HG03558 (cell line): ENCODE measurements around the gene TSPAN4.

Experiments used
- ATAC-seq: cut with Tn5 transposase; IDR thresholded peaks from one replicate; pipeline ENCODE4 v1.9.1; 2021; ENCODE audit warnings: moderate number of reproducible peaks; ENCODE audit not compliant: unreplicated experiment; ENCODE audit errors: extremely low read depth

The TSPAN4 gene

GRCh38 chr11:833114-833791 lies 9.4 kb upstream of the TSPAN4 start:
- no peak for ATAC-seq

- ATAC-seq, result no peak
These were observed 8.8 kb upstream of the TSPAN4 start for GRCh38 chr11:833849-834311.

GRCh38 chr11:834371-835316 lies 8.0 kb upstream of the TSPAN4 start:
- no peak for ATAC-seq

DNA sequence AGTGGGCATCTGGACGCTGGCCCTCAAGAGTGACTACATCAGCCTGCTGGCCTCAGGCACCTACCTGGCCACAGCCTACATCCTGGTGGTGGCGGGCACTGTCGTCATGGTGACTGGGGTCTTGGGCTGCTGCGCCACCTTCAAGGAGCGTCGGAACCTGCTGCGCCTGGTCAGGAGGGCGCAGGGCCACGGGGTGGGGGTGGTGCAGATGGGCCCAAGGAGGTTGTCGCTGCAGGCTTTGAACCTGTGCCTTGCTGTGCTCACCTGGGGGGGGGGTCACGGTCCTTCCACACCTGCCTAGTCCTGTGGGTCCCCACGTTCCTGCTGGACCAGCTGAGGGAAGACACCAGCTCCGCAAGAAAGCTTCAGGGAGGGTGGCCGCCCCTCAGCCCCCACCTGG lies 6.4 kb upstream of the TSPAN4 start:
- no peak for ATAC-seq

GRCh38 chr11:836700-837099 lies 6.0 kb upstream of the TSPAN4 start:
- no peak for ATAC-seq

- no peak for ATAC-seq
These were observed 5.3 kb upstream of the TSPAN4 start for GRCh38 chr11:837189-837989.

DNA sequence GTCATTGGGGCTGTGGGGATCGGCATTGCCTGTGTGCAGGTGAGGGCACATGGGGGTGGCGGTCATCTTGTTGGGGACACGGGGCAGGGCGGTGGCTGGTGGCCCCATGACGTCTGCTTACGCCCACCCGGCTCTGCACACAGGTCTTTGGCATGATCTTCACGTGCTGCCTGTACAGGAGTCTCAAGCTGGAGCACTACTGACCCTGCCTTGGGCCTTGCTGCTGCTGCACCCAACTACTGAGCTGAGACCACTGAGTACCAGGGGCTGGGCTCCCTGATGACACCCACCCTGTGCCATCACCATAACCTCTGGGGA lies 4.7 kb upstream of the TSPAN4 start:
- ATAC-seq, result no peak

DNA sequence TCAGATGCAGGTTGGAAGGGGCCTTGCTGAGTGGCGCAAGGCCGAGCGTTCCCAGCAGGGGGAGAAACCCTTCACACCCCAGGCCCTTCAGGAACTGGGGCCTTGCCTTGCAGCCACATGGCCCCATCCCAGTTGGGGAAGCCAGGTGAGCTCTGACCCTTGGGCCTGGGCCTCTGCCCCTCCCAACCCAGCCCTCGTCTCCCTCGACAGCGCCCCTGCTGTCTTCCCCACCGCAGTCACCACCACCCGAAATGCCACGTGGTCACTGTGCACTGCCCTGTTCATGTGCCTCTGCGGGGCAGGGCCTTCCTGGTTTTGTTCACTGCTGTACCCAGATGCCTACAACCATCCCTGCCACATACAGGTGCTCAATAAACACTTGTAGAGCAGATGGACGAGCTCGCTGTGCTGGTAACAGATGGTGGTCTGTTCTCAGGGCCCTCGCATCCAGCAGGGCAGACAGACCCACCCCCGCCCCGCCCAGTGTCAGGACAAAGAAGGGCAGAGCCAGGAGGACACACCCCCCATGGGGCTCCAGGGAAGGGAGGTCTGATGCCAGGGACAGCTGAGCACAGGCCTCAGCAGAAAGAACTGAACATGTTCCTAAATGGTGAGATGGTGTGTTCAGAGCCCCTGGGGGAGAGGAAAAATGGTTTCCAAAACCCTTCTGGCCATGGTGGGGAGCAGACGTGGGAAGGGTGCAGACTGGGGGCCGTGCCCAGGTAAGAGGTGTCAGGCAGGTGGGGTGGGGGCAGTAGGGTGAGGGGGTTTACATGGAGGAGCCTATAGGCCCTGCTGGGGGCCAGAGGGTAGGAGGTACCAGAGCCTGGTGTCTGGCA lies 4.0 kb upstream of the TSPAN4 start:
- ATAC-seq, result no peak

- no peak for ATAC-seq
These were observed 3.4 kb upstream of the TSPAN4 start for GRCh38 chr11:839280-839623.

DNA sequence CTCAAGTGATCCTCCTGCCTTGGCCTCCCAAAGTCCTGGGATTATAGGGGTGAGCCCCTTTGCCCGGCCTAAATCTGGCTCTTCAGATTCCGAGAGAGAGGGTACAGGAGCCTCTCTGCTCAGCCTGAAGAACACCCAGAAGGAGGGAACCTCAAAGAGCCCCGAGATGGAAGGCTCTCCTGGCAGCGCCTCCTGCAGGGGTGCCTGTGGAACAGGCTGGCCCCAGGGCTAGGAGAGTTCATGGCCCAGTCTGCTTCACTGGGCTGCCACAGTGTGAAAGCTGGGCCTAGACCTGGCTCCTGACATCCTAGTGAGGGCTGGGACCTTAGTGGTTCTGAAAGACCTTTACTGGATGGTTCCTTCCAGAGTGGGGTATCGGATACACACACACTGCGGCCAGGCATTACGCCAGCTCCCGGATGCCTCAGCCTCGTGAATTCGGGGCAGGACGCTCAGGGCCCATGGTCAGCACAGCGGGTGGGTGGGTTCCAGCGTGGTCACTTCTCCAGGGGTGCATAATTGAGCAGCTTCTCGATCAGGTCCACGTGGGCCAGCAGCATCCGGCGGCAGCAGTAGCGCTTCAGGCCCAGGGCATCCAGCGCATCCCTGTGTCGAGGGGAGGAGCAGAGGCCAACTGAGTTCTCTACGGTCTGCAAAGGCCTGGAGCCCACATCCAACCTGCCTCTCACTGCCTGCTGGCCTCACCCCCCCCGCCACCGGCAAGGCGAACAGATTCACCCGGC lies 2.6 kb upstream of the TSPAN4 start:
- ATAC-seq, result no peak

GRCh38 chr11:841981-842369 lies 677 bp upstream of the TSPAN4 start:
- ATAC-seq, result no peak

GRCh38 chr11:843086-843734 lies 558 bp downstream of the TSPAN4 start:
- ATAC-seq, result no peak

DNA sequence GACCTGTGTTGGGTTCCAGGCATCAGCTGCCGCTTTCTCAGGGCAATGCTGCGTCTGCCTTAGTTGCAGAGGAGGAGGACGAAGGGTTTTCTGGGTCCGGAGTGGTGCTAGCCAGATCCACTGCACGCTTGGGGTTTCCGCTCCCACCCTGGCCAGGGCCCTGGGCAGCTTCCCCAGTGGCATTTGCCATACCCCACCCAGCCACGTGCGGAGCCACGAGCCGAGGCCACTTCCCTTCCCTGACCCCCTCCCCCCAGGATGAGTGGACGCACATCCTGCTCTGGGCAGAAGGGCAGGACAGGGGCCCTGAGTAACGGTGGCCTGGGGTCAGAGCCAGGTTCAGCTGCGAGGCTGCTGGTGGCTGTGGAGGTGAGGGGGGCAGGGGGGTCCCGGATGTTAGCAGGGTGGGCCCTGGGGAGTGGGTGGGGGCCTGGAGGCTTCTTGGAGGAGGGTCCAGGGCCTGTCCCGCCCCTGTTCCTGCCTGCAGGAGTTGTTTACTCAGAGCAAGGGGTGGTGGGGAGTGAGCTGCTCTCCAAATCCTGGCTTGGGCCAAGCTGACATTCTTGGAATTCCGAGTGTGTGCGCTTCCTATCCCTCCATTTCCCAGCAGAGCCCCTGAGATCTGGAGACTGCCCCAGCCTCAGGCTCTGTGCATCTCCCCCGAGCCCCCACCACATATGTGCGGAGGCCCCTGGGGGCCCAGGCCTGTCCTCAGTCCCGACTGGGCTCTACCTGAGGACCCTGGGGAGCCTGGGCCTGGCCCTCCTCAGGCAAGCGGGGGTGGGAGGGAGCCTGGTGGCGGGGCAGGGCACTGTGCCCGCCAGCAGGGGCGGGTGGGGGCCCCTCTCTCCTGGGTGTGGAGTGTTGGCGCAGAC lies 1.4 kb downstream of the TSPAN4 start:
- no peak for ATAC-seq

- no peak for ATAC-seq
These were observed 2.3 kb downstream of the TSPAN4 start for GRCh38 chr11:844693-845644.

DNA sequence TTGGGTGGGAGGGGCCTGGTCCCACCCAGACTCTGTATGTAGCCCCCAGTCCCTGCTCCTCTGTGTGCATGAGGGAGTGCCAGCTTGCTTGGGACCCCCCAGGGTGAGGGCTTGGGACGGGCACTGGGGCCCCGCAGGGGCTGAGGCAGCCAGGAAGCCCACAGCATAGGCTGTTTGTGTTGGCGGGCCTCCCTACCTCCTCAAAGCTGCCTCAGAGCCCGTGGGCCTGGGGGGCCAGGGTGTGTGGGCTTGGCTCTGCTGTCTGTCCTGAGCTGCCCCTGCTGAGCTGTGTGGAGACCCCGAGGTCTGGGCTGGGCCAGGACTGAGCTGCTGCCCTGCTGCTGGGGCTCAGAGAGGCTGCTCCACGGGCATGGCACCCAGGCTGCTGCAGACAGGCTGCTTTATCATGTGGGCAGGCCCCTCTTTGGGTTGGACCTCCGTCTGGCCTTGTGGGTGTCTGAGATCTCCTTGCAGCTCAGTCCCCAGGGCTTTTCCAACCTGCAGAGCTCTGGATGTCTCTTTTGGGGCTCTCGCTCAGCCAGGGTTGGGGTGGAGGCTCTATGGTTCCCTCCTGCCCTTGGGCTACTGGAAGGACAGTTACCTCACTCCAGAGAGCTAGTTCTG lies 3.3 kb downstream of the TSPAN4 start:
- ATAC-seq, result no peak

- ATAC-seq, result no peak
These were observed 3.9 kb downstream of the TSPAN4 start for GRCh38 chr11:846496-847098.
